Fibroblast of gingiva (primary cell): ENCODE measurements around the gene RABGAP1.
A peak's percentile ranks its signal among the peaks of the same experiment; 100 is the strongest.

Experiments used
- DNase-seq: peaks from one replicate; pipeline ENCODE4 v3.0.0-alpha.2; 2011; ENCODE audit warnings: low read depth

RABGAP1 gene

GRCh38 chr9:123081824-123082223 is 141.0 kb downstream of the RABGAP1 start:
- peak; percentile 30 for DNase-seq

- no peak for DNase-seq
These were observed 142.9 kb downstream of the RABGAP1 start for GRCh38 chr9:123083680-123084079.

GRCh38 chr9:123084256-123084655 is 143.4 kb downstream of the RABGAP1 start:
- no peak for DNase-seq

- no peak for DNase-seq
These were observed 145.1 kb downstream of the RABGAP1 start for GRCh38 chr9:123085916-123086315.

GRCh38 chr9:123087359-123087888 is 146.6 kb downstream of the RABGAP1 start:
- DNase-seq: no peak

- no peak for DNase-seq
These were observed 148.2 kb downstream of the RABGAP1 start for GRCh38 chr9:123089040-123089439.

- DNase-seq: no peak
These were observed 149.0 kb downstream of the RABGAP1 start for GRCh38 chr9:123089790-123090189.

- DNase-seq: no peak
These were observed 149.5 kb downstream of the RABGAP1 start for GRCh38 chr9:123090198-123090896.

- DNase-seq: no peak
These were observed 150.1 kb downstream of the RABGAP1 start for GRCh38 chr9:123090956-123091355.

- no peak for DNase-seq
These were observed 150.6 kb downstream of the RABGAP1 start for GRCh38 chr9:123091459-123091858.

- DNase-seq: no peak
These were observed 152.3 kb downstream of the RABGAP1 start for GRCh38 chr9:123093141-123093540.

GRCh38 chr9:123096987-123097386 is 156.2 kb downstream of the RABGAP1 start:
- no peak for DNase-seq

GRCh38 chr9:123097430-123098095 is 156.7 kb downstream of the RABGAP1 start:
- DNase-seq: no peak

- no peak for DNase-seq
These were observed 157.3 kb downstream of the RABGAP1 start for GRCh38 chr9:123098096-123098459.

GRCh38 chr9:123099042-123099441 is 158.2 kb downstream of the RABGAP1 start:
- DNase-seq: no peak

- DNase-seq: no peak
These were observed 158.7 kb downstream of the RABGAP1 start for GRCh38 chr9:123099548-123099947.

GRCh38 chr9:123102375-123103113 is 161.7 kb downstream of the RABGAP1 start:
- DNase-seq: peak; percentile 25

- no peak for DNase-seq
These were observed 164.0 kb downstream of the RABGAP1 start for GRCh38 chr9:123104807-123105206.

GRCh38 chr9:123105490-123105889 is 164.7 kb downstream of the RABGAP1 start:
- no peak for DNase-seq

- DNase-seq: no peak
These were observed 166.9 kb downstream of the RABGAP1 start for GRCh38 chr9:123107639-123108285.

- DNase-seq: no peak
These were observed 168.2 kb downstream of the RABGAP1 start for GRCh38 chr9:123108976-123109375.

GRCh38 chr9:123109540-123110279 is 168.9 kb downstream of the RABGAP1 start:
- no peak for DNase-seq
